Measurements from ENCODE around the gene SS18L1. TPM values are rescaled to one million over a fixed set of nuclear protein-coding genes. Genes with fewer than 3 reads are reported as not detected.
A peak's percentile ranks its signal among the peaks of the same experiment; 100 is the strongest.

The SS18L1 gene
- total and polyA plus RNA-seq, 10 of the 15 experiments (the other 5 are each of a cell fraction or from before 2014, with no cell fraction given): 1.8 to 20.0 (median 6.6) TPM

GRCh38 chr20:62120990-62121775 is 22.4 kb upstream of the SS18L1 start:
- peak overlapping the region; percentile 80 for H3K27ac ChIP-seq (ENCODE audit: control insufficient read depth, insufficient read depth)
- DNase-seq (ENCODE audit: low read depth, low spot score): no peak
- intact Hi-C loops (cut with micrococcal nuclease; ENCODE audit: unreplicated experiment) (loop anchor here (5.0 to 10.0 kb wide), 4 partner anchors 64 to 264 kb away; partner anchors contain the start of genes MTG2 and RPS21), in situ Hi-C loops (cut with MboI) (loop anchor here (5.0 kb wide), 1 partner anchor 54 kb away; the partner anchor contains the start of gene TAF4)
- H3K4me1 ChIP-seq (ENCODE audit: control insufficient read depth, insufficient read depth, low read length): no peaks in the 10 kb centered on the region; the same call in none of the 2 replicates
- H4K20me1 ChIP-seq (ENCODE audit: control insufficient read depth, insufficient read depth): peaks cover 10% of the 10 kb centered on the region
- H2AFZ ChIP-seq (ENCODE audit: control insufficient read depth, low read depth, low read length): peak overlapping the region; percentile 86; the same call in 1 of the 2 replicates
- ATAC-seq: peak; percentile 43
- RAD21 ChIA-PET (ENCODE audit: unreplicated experiment): interaction anchor here (0.7 to 2.1 kb wide), 6 partner anchors 18 to 209 kb away, joined by 3 to 17 read pairs (median 4); partner anchors contain the start of gene TAF4
- peak overlapping the region; percentile 75 for H3K4me2 ChIP-seq (ENCODE audit: control insufficient read depth, insufficient read depth)
- no peaks in the 10 kb centered on the region for H3K27me3 ChIP-seq (replicated peaks in 1 of 2; ENCODE audit: control insufficient read depth in 2 of 2, insufficient read depth in 2 of 2, low read length in 1 of 2)
- TSS peak; percentile 79 for BruUV-seq (replicated peaks)
- H3K9me3 ChIP-seq (replicated peaks; ENCODE audit: control insufficient read depth, insufficient read depth, low read length): no peaks in the 10 kb centered on the region; the same call in 2 of the 3 replicates
- POLR2A ChIA-PET: interaction anchor here (0.9 to 3.1 kb wide), 6 partner anchors 21 to 209 kb away, joined by 4 to 30 read pairs (median 6); partner anchors contain the start of genes PSMA7, SS18L1 and TAF4
- H3K36me3 ChIP-seq (ENCODE audit: control insufficient read depth in 2 of 2, insufficient read depth in 2 of 2, low read length in 1 of 2): peaks cover 3% of the 10 kb centered on the region in 2 experiments
- peak overlapping the region; percentile 78 for H3K9ac ChIP-seq (ENCODE audit: control insufficient read depth, insufficient read depth, low read length)
- FAIRE-seq: peak; percentile 64
- SMC1A ChIA-PET (ENCODE audit: uncharacterized antibody, unreplicated experiment): interaction anchor here (1.1 to 1.8 kb wide), 5 partner anchors 9 to 54 kb away, joined by 3 to 7 read pairs (median 5); no protein-coding TSS in a partner anchor
- peaks cover 21% of the 10 kb centered on the region for H3K79me2 ChIP-seq (ENCODE audit: control insufficient read depth, insufficient read depth, low read length)
- 11% methylated on average over 45 of the region's 45 CpGs for WGBS (ENCODE audit: insufficient coverage, insufficient replicate concordance, low lambda C conversion rate, missing lambda C conversion rate)
- H3K4me3 ChIP-seq: peak overlapping the region; percentile 91
- CTCF ChIA-PET: interaction anchor here (1.2 kb wide), 1 partner anchor 110 kb away, joined by 6 read pairs; no protein-coding TSS in a partner anchor
- TF ChIP-seq CREB1 (IDR thresholded peaks at IDR 0.05; ENCODE audit: low read depth) (no peak), MLLT1 (IDR thresholded peaks at IDR 0.05) (peak; percentile 63; the same call in 1 of the 2 replicates), TAF1 (IDR thresholded peaks at IDR 0.05; ENCODE audit: borderline replicate concordance, low read depth, low read length) (peak; percentile 26; the same call in 1 of the 2 replicates), TARDBP (IDR thresholded peaks at IDR 0.05; ENCODE audit: borderline replicate concordance) (0 out of 2 replicates have a peak, but pooled peaks have one; percentile 33), MEF2A (IDR thresholded peaks at IDR 0.05; ENCODE audit: insufficient read depth, low read depth, low read length) (0 out of 2 replicates have a peak, but pooled peaks have one; percentile 13), SIN3A (IDR thresholded peaks at IDR 0.05; ENCODE audit: low read depth, low read length) (peak; percentile 0; the same call in 1 of the 2 replicates), PML (IDR thresholded peaks at IDR 0.05; ENCODE audit: low read length) (peak; percentile 63; the same call in 1 of the 2 replicates), IKZF2 (IDR thresholded peaks at IDR 0.05) (peak in 1 of 2 experiments; percentile 17; a peak in 1 of 4 replicates), MEF2B (IDR thresholded peaks at IDR 0.05; ENCODE audit: partially characterized antibody, poor library complexity, severe bottlenecking) (peak; percentile 40), CHD1 (IDR thresholded peaks at IDR 0.05; ENCODE audit: low read depth, low read length) (no peak), RCOR1 (conservative IDR thresholded peaks at IDR 0.05; ENCODE audit: low read depth, low read length) (no peak), GABPA (IDR thresholded peaks at IDR 0.05; ENCODE audit: low read depth) (peak; percentile 21; the same call in 1 of the 2 replicates), ASH2L (IDR thresholded peaks at IDR 0.05; ENCODE audit: borderline replicate concordance, low read depth) (0 out of 2 replicates have a peak, but pooled peaks have one; percentile 64), POLR2A (IDR thresholded peaks at IDR 0.05; ENCODE audit: low read depth, low read length) (peak; percentile 70), MYC (IDR thresholded peaks at IDR 0.05; ENCODE audit: insufficient read depth, insufficient read length, insufficient replicate concordance, low read length, severe bottlenecking) (peak; percentile 42), ZNF687 (IDR thresholded peaks at IDR 0.05) (peak; percentile 67; the same call in 1 of the 2 replicates), CREM (IDR thresholded peaks at IDR 0.05; ENCODE audit: low read depth) (0 out of 2 replicates have a peak, but pooled peaks have one; percentile 19), HDAC2 (IDR thresholded peaks at IDR 0.05) (no peak)
